GM18873 (cell line): ENCODE measurements around the gene CEP162.
"Not testable (repeated sequence)": the region's sequence is repeated elsewhere in the genome, so short reads cannot be mapped to it uniquely, and the experiment has no call there.

ENCODE experiments used
- ATAC-seq: cut with Tn5 transposase; IDR thresholded peaks from one replicate; pipeline ENCODE4 v1.9.1; 2021; ENCODE audit warnings: mild to moderate bottlenecking, moderate library complexity, moderate number of reproducible peaks; ENCODE audit not compliant: unreplicated experiment, low FRiP score

Gene CEP162

DNA sequence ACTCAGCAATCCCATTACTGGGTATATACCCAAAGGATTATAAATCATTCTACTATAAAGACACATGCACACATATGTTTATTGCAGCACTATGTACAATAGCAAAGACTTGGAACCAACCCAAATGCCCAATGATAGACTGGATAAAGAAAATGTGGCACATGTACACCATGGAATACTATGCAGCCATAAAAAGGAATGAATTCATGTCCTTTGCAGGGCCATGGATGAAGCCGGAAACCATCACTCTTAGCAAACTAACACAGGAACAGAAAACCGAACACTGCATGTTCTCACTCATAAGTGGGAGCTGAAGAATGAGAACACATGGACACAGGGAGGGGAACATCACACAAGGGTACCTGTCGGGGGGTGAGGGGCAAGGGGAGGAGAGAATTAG lies 63.1 kb downstream of the CEP162 start:
- not testable (repeated sequence) for ATAC-seq

DNA sequence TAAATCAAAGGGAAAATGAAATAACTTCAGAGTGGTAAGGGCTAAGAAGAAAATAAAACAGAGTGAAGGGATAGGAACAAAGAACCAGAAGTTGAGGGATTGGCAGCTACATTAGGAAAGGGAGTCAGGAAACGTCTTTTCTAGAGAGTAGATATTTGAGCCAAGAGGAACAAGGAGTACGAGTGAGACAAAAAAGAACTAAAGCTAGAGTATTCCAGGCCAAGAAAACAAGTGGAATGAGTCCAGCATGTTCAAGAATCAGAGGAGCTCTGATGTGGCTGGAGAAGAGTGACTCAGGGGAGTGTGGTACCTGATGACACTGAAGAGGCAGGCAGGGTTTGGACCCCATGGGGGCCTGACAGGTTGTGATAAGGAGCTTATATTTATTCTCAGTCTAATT lies 66.3 kb downstream of the CEP162 start:
- no peak for ATAC-seq

DNA sequence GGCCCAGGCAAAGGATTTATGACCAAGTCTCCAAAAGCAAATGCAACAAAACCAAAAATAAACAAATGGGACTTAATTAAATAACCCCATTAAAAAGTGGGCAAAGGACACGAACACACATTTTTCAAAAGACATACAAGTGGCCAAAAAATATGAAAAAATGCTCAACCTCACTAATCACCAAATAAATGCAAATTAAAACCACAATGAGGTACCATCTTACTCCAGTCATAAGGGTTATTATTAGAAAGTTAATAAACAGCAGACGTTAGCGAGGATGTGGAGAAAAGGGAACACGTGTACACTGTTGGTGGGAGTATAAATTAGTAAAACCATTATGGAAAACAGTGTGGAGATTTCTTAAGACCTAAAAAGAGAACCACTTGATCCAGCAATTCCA lies 71.1 kb downstream of the CEP162 start:
- no peak for ATAC-seq

DNA sequence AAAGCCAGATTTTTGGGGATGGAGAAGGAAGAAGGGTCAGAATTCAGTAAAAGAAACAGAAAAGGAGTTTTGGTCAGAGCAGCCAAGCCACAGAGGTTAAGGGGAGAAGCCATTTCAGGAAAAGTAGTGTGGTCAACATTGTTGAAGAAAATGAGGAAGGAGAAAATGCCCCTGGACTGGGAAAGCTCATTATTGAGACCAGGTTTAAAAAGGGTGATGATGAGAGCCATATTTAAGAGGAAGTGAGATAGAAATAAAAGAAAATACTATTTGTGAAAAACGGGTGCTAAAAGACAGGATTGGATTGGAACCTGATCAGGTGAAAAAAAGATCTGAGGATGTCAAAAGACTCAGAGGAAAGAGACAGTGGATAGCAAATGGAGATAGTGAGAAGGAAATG lies 75.8 kb downstream of the CEP162 start:
- ATAC-seq = no peak

DNA sequence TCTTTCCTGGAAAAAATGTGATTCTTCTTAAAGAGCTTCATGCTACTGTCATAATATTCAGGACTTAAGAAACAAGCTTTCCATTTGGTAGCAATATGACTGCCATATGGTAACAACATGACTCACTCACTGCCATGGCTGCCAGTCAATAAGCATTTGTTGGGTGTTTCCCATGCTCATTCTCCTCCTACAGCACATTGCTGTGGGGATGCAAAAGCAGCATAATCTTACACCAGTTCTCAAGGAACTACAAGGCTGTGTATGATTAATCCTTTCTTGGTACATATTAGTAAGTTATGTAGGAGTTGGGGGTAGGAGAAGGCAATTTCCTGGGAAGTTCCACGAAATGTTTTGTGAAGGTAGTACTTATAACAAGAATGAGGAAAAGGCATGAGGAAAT lies 76.7 kb downstream of the CEP162 start:
- ATAC-seq = peak; percentile 80

DNA sequence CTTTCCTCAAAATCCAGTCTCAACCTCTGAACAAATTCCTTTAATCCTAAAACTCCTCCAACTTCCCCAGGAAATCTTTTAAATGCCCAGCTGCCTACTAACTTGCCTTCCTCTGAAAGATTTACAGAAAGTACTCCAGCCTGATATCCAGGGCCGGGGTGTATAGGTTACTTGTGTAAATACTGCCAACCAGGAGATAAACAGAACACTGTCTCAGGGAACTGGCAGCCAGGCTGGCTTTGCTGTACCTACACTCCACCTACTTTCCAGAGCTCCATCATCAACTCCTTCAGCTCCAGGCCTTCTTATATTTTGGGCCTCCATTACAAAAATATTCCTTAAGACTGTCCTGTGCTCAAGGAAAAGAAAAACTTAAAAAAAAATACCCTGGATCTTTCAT lies 85.9 kb downstream of the CEP162 start:
- no peak for ATAC-seq

DNA sequence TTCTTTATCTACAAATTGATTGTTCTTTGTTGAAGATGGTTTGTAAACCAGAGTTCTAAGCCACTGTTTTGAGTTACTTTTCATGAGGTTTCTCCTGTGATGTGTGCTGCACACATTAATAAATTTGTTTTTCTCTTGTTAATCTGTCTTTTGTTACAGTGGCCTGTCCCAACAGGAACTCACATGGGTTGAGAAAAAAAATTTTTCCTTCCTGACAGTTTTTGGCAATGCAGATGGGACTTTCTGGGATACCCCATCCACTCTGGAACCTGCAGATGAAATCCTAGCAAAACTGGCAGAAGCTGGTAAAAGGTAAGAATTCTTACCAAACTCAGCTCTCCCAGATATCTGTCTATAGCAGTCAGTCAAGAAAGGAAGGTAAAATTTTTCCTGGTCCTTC lies 88.1 kb downstream of the CEP162 start:
- ATAC-seq = no peak

DNA sequence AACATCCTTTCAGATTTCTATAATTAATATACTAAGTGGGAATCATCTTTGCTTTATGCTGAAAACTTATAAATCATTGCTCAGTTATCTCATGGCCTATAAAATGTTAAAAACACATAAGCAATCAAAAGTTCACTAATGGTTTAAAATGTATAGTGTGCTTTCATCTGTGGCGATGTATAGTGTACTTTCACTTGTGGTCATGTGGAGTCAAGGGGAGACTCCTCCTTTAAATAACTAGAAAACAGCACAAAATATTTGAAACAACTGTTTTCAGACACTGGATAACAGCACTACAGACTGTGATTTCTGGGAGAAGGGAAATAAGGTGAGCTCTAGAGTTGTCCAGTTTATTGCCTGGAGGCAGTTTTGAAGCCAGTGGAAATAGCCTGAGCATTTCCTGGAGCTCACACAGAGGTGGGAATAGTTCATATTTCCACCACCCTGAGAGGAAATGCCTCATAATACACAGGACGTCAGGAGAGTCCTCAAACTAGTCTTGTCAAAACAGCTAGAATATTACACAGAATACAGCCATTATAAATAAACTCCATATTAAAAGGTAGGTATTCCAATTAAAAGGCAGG lies 89.4 kb downstream of the CEP162 start:
- ATAC-seq = no peak

DNA sequence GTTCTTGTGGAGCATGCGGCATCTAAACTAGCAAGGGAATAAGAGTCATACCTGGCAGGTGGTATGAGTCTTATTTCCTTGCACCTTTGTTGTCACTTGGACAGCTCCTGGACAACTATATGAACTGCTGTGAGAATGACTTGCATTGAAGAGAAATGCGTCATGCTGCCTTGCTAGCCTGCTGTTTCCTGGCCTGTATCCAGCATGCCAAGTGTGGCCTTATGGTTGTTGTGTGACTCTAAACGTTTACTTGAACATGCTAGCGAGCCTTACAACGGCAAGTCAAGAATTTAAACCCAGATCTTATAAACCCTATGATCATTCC lies 90.4 kb downstream of the CEP162 start:
- no peak for ATAC-seq

DNA sequence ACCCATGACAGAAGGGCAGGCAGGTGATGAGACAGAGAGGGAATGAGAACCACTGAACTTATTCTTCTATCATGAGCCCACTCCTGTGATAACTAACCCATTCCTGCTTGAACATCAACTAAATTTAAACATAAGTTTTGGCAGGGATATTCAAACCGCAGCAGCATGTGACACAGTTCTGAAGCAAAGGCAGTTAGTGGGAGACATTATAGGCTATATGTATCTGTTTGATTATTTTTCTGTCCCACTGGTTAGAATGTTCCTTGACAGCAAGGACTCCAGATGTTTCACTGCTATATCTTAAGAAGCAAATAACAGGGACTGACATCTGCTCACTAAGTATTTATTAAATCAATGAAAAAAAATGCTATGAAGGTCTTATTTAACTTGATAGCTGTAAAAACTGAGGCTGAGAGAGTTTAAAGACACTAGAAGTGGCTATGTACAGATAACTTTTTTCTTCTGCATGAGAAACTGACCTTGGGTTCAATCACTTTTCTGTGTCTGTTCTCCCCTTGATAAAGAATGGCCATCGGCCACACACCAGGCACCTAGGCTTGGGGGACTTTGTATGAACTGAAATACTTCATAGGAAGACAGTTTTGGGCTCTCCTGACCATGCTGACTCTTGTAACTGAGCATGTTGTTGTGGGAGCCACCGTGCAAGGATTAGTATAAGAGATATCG lies 90.9 kb downstream of the CEP162 start:
- no peak for ATAC-seq

DNA sequence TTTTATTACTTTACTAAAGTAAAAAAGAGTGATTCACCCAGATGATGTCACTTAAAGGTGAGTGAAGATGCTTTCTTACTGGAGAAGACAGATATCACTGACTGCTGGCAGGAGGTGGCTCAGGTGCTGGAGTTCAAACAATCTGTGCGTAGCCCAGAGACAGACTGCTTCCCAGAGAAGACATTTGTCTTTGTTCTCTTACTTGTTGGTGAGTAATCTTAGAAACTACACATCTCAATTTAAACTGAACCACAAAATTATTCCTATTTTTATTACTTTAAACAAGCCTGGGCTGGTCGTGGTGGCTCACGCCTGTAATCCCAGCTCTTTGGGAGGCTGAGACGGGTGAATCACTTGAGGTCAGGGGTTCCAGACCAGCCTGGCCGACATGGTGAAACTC lies 92.2 kb downstream of the CEP162 start:
- no peak for ATAC-seq

DNA sequence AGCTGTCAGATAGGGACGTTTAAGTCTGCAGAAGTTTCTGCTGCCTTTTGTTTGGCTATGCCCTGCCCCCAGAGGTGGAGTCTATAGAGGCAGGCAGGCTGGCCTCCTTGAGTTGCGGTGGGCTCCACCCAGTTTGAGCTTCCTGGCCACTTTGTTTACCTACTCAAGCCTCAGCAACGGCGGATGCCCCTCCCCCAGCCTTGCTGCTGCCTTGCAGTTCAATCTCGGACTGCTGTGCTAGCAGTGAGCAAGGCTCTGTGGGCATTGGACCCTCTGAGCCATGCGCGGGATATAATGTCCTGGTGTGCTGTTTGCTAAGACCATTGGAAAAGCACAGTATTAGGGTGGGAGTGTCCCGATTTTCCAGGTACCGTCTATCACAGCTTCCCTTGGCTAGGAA lies 94.1 kb downstream of the CEP162 start:
- not testable (repeated sequence) for ATAC-seq

DNA sequence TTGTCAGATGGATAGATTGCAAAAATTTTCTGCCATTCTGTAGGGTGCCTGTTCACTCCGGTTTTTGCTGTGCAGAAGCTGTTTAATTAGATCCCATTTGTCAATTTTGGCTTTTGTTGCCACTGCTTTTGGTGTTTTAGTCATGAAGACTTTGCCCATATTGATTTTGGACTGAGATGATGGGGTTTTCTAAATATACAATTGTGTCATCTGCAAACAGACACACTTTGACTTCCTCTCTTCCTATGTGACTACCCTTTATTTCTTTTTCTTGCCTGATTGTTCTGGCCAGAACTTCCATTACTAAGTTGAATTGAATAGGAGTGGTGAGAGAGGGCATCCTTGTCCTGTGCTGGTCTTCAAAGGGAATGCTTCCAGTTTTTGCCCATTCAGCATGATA lies 97.9 kb downstream of the CEP162 start:
- ATAC-seq = not testable (repeated sequence)

DNA sequence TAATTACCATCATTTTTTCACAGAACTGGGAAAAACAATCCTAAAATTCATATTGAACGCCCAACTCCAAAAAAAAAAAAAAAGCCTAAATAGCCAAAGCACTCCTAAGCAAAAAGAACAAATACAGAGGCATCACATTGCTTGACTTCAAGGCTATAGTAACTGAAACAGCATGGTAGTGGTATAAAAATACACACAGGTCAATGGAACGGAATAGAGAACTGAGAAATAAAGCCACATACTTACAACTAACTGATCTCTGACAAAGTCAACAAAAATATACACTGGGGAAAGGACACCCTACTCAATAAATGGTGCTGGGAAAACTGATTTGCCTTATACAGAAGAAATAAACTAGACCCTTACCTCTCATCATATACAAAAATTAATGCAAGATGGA lies 104.3 kb downstream of the CEP162 start:
- no peak for ATAC-seq

DNA sequence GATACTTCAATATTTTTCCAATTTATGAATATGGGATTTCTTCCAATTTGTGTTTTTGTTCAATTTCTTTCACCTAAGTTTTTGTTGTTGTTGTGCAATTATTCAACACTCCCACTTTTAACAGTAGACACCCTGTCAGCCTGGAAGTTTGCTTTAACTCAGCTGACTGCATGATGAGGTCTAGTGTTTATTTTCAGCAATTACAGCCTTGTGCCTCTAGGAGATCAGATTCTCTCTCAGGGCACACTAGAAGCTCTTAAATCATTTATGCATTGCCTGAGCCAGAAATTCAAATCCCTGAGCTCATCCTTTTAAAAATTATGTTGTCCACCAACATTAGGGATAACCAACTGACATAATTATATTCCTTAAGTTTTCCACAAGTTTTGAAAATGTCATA lies 108.2 kb downstream of the CEP162 start:
- no peak for ATAC-seq

DNA sequence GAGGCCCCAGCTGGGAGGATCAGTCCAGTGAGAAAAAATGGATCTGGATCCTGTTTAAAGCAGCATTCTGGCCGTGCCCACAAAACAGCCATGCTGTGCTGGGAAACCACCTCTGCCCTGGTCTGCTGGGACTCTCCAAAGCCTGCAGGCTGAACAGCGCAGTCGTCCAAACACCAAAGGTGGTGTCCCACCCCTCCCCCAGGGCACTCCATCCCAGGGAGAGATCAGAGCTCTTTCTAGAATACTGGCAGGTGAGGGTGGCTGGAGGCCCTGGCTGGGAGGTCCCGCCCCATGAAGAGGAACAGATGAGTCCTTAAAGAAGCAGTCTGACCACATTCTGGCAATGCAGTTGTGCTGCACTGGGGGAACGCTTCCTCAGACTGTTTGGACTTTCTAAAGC lies 109.3 kb downstream of the CEP162 start:
- ATAC-seq = no peak

DNA sequence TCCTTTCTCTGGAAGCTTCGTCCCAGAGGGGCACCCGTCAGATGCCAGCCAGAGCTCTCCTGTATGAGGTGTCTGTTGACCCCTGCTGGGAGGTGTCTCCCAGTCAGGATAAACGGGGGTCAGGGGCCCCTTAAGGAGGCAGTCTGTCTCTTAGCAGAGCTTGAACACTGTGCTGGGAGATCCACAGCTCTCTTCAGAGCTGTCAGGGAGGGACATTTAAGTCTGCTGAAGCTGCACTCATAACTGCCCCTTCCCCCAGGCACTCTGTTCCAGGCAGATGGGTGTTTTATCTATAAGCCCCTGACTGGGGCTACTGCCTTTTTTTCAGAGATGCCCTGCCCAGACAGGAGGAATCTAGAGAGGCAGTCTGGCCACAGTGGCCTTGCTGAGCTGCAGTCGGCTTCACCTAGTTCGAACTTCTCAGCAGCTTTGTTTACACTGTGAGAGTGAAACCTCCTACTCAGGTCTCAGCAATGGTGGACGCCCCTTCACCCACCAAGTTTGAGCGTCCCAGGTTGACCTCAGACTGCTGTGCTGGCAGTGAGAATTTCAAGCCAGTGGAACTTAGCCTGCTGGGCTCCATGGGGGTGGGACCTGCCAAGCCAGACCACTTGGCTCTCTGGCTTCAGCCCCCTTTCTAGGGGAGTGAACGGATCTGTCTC lies 112.4 kb downstream of the CEP162 start:
- not testable (repeated sequence) for ATAC-seq

DNA sequence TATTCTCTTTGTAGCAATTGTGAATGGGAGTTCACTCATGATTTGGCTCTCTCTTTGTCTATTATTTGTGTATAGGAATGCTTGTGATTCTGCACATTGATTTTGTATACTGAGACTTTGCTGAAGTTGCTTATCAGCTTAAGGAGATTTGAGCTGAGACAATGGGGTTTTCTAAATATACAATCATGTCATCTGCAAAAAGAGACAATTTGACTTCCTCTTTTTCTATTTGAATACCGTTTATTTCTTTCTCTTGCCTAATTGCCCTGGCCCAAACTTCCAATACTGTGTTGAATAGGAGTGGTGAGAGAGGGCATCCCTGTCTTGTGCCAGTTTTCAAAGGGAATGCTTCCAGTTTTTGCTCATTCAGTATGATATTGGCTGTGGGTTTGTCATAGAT lies 116.1 kb downstream of the CEP162 start:
- not testable (repeated sequence) for ATAC-seq

DNA sequence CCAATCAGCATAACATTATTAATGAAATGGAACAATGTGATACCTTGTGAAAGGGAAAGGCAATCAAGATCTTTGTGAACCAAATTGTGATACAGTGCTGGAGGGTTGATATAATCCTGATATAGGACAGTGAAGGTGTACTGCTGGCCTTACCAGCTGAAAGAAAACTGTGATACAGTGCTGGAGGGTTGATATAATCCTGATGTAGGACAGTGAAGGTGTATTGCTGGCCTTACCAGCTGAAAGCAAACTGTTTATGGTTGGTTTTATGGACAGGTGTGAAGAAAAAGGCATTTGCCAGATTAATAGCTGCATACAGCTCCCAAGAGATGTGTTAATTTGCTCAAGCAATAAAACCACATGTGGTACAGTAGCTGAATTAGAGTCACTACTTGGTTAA lies 119.9 kb downstream of the CEP162 start:
- ATAC-seq = no peak

DNA sequence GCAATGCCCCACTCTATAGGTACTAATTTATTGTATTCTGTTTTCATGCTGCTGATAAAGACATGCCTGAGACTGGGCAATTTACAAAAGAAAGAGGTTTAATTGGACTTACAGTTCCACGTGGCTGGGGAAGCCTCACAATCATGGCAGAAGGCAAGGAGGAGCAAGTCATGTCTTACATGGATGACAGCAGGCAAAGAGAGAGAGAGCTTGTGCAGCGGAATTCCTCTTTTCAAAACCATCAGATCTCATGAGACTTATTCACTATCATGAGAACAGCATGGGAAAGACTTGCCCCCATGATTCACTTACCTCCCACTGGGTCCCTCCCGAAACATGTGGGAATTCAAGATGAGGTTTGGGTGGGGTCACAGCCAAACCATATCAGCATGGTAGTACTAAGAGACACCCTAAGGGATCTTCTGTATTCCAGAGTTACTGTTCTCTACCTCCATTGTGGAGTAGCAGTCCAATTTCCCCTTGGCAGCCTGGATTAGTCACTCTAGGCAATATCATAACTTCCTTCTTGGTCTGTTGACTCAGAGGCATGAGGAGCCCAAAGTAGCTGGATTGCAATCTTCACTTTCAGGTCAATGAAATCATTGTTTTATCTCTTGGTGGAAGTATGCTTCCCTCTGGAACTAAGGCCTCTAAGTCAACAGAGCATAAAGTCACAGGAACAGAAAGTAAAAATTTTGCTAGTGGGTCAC lies 122.1 kb downstream of the CEP162 start:
- not testable (repeated sequence) for ATAC-seq

DNA sequence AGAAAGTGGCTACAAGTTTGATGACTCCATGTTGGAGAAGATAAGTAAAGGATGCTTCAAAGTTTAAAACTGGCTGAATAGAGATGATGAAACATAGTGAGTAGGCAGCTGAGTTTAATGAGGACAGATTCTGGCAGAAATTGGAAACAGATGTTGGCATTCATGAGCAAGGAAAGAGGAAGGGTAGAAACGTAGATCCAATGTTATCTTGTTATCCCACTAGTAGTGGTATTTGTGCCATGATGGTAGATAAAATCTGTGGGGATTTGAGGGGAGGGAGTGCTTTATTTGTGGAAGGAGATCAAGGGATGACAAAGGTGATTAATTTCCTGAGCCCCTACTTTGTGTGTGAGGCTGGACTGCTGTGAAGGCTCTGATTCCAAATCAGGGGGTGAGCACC lies 124.4 kb downstream of the CEP162 start:
- no peak for ATAC-seq

DNA sequence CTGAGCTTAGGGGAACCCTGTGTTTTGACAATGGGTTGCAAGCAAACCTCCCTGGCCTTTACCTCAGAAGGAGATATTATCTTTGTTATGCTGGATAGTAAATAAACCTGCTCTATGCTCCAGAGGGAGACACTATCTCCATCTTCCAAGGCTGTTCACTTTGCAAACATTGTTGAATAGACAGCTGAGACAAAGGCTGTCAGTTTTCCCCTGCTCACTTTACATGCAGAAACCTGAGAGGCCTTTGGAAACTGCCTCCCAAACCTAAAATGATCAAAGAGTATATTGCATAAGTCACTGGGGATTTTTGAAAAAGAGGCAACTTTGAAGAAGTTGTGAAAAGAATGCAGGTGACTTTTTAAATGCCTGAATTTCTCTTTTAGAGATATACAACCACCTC lies 132.3 kb downstream of the CEP162 start:
- no peak for ATAC-seq
